ENCODE results near the gene RIMS4. TPM values are rescaled to one million over a fixed set of nuclear protein-coding genes. Genes with fewer than 3 reads are reported as not detected.

Gene RIMS4
- total RNA-seq, 1 donor from 2014 or later, result 6.4 TPM

DNA sequence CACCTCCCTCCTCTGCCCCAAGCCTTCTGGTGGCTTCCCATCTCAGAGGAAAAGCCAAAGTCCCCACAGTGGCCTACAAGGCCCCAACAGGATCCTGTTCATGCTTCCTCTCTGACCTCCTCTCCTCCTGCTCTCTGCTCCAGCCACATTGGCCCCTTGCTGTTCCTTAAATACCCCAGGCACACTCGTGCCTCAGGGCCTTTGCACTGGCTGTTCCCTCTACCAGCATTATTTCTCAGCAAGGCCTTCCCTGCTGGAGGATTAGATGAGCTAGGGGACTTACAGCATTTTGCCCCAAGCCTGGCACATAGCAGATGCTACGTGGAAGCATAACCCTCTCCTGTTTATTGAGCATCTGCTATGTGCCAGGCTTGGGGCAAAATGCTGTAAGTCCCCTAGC, 87.4 kb downstream of the RIMS4 start:
- Histone ChIP-seq H3K4me1 (peaks cover 27% of the 10 kb centered on the region), H3K9me3 (no peaks in the 10 kb centered on the region), H3K27me3 (no peaks in the 10 kb centered on the region), H3K4me3 (no peak overlapping the region), H3K36me3 (no peaks in the 10 kb centered on the region), H3K27ac (peak overlapping the region; percentile 92)
- TF ChIP-seq POLR2A (IDR thresholded peaks at IDR 0.05) (no peak), POLR2AphosphoS5 (IDR thresholded peaks at IDR 0.05; ENCODE audit: insufficient read depth in 1 of 2, low read depth in 1 of 2) (no peak)
- TF ChIP-seq, protein P1, sequence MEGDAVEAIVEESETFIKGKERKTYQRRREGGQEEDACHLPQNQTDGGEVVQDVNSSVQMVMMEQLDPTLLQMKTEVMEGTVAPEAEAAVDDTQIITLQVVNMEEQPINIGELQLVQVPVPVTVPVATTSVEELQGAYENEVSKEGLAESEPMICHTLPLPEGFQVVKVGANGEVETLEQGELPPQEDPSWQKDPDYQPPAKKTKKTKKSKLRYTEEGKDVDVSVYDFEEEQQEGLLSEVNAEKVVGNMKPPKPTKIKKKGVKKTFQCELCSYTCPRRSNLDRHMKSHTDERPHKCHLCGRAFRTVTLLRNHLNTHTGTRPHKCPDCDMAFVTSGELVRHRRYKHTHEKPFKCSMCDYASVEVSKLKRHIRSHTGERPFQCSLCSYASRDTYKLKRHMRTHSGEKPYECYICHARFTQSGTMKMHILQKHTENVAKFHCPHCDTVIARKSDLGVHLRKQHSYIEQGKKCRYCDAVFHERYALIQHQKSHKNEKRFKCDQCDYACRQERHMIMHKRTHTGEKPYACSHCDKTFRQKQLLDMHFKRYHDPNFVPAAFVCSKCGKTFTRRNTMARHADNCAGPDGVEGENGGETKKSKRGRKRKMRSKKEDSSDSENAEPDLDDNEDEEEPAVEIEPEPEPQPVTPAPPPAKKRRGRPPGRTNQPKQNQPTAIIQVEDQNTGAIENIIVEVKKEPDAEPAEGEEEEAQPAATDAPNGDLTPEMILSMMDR (IDR thresholded peaks at IDR 0.05), result no peak
- intact Hi-C loops (cut with DNase I), result no loop called here
- DNase-seq (ENCODE audit: extremely low spot score in 2 of 2), result no peak

DNA sequence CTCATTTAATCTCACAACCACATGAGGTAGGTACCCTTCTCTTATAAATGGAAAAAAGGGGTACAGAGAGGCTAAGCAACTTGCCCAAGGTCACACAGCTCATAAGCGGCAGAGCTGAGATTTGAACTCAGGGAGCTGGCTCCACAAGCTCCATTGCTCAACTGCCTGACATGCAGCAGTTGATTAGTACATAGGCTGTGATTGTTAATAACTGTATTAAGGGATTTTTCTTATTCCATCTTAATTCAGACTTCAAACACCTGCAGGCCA, 88.6 kb downstream of the RIMS4 start:
- Histone ChIP-seq H3K4me3 (no peak overlapping the region), H3K9me3 (no peaks in the 10 kb centered on the region), H3K4me1 (peaks cover 39% of the 10 kb centered on the region), H3K27me3 (no peaks in the 10 kb centered on the region), H3K27ac (peak overlapping the region; percentile 92), H3K36me3 (no peaks in the 10 kb centered on the region)
- DNase-seq (ENCODE audit: extremely low spot score in 2 of 2), result no peak
- intact Hi-C loops (cut with DNase I), result no loop called here
- TF ChIP-seq POLR2AphosphoS5 (IDR thresholded peaks at IDR 0.05; ENCODE audit: insufficient read depth in 1 of 2, low read depth in 1 of 2) (no peak), POLR2A (IDR thresholded peaks at IDR 0.05) (no peak)
- TF ChIP-seq, protein P1 (IDR thresholded peaks at IDR 0.05), result no peak

DNA sequence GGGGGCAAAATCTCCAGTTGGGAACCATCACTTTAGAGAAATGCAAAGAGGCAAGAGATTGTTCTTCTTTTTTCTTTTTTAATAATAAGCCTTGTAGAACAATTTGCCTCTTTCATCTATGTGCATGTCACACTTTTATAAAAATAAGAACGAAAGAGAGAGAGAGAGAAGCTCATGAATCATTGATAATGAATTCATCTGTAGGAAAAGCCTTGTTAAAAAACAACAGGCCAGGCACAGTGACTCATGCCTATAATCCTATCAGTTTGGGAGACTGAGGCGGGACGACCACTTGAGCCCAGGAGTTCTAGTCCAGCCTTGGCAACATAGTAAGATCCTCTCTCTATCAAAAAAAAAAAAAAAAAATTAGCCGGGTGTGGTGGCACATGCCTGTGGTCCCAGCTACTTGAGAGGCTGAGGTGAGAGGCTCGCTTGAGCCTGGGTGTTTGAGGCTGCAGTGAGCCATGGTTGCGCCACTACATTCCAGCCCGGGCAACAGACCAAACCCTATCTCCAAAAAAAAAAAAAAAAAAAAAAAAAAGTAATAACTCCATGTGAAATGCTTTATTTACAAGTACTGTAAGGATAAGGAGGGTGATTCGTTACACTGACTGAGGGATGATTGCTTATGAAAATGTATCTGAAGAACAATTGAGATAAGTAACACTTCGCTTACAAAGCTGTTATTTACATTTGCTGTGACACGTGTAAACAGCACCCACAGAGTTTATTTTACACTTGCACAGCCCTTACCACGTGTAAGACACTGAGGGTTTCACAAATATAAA, 89.2 kb downstream of the RIMS4 start:
- H3K4me3 ChIP-seq, result no peak overlapping the region
- DNase-seq (ENCODE audit: extremely low spot score in 2 of 2), result no peak
- no peaks in the 10 kb centered on the region for H3K27me3 ChIP-seq
- H3K36me3 ChIP-seq, result no peaks in the 10 kb centered on the region
- H3K9me3 ChIP-seq, result no peaks in the 10 kb centered on the region
- TF ChIP-seq POLR2A (IDR thresholded peaks at IDR 0.05), result no peak
- peak in 1 of 2 donors; percentile 68 for TF ChIP-seq POLR2AphosphoS5 (IDR thresholded peaks at IDR 0.05; ENCODE audit: insufficient read depth in 1 of 2, low read depth in 1 of 2)
- H3K4me1 ChIP-seq, result peaks cover 44% of the 10 kb centered on the region
- intact Hi-C loops (cut with DNase I), result no loop called here
- H3K27ac ChIP-seq, result peak overlapping the region; percentile 92

DNA sequence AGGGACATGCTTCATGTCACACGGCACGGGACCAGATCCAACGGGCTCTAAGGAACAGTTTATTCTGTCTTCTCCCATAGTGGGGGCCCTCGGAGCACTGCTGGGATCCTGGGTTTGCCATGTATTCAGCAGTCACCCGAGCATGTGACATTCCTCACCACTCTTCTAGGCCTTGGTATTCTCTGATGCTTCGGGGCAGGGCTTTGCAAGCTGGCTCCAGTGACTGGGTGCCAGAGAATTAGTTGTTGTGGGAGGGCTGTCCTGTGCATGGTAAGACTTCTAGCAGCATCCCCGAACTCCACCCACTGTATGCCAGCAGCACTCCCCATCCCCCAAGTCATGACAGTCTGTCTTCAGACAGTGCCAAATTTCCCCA, 89.7 kb downstream of the RIMS4 start:
- Histone ChIP-seq H3K9me3 (no peaks in the 10 kb centered on the region), H3K4me1 (peaks cover 50% of the 10 kb centered on the region), H3K4me3 (no peak overlapping the region), H3K27ac (peak overlapping the region; percentile 92), H3K36me3 (no peaks in the 10 kb centered on the region), H3K27me3 (no peaks in the 10 kb centered on the region)
- DNase-seq (ENCODE audit: extremely low spot score in 2 of 2), result no peak
- TF ChIP-seq POLR2AphosphoS5 (IDR thresholded peaks at IDR 0.05; ENCODE audit: insufficient read depth in 1 of 2, low read depth in 1 of 2) (no peak), POLR2A (IDR thresholded peaks at IDR 0.05) (no peak)
- TF ChIP-seq, protein P1 (IDR thresholded peaks at IDR 0.05), result no peak
- intact Hi-C loops (cut with DNase I), result no loop called here

DNA sequence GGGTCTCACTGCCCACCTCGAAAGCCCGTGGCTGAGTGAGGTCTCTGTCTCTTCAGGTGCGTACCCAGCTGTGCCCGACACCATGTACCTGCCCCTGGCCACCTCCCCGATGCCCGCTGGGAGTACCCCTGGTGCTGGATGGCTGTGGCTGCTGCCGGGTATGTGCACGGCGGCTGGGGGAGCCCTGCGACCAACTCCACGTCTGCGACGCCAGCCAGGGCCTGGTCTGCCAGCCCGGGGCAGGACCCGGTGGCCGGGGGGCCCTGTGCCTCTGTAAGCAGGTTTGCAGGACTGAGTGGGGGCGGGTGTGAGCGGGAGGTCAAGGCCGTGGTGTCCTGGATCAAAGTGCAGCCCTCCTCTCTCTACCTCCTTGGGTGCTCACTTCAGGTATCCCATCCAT, 90.5 kb downstream of the RIMS4 start:
- no peak overlapping the region for H3K4me3 ChIP-seq
- DNase-seq (ENCODE audit: extremely low spot score in 2 of 2), result no peak
- H3K36me3 ChIP-seq, result no peaks in the 10 kb centered on the region
- TF ChIP-seq, protein P1 (IDR thresholded peaks at IDR 0.05), result no peak
- TF ChIP-seq POLR2AphosphoS5 (IDR thresholded peaks at IDR 0.05; ENCODE audit: insufficient read depth in 1 of 2, low read depth in 1 of 2), result peak in 1 of 2 donors; percentile 8
- intact Hi-C loops (cut with DNase I), result no loop called here
- H3K27ac ChIP-seq, result peak overlapping the region; percentile 92
- no peaks in the 10 kb centered on the region for H3K9me3 ChIP-seq
- peaks cover 58% of the 10 kb centered on the region for H3K4me1 ChIP-seq
- H3K27me3 ChIP-seq, result no peaks in the 10 kb centered on the region
